HG02943 (cell line): ENCODE results near the gene POLE.
"Not testable (repeated sequence)": the region's sequence is repeated elsewhere in the genome, so short reads cannot be mapped to it uniquely, and the experiment has no call there.

Source experiments
- ATAC-seq: cut with Tn5 transposase; IDR thresholded peaks from one replicate; pipeline ENCODE4 v1.9.1; 2021; ENCODE audit warnings: mild to moderate bottlenecking, low read depth, moderate library complexity; ENCODE audit not compliant: unreplicated experiment

Gene POLE

GRCh38 chr12:132719141-132719953, 32.2 kb upstream of the POLE start:
- no peak for ATAC-seq

- ATAC-seq: no peak
These were observed 31.5 kb upstream of the POLE start for GRCh38 chr12:132718644-132719043.

GRCh38 chr12:132717531-132718387, 30.6 kb upstream of the POLE start:
- ATAC-seq: no peak

GRCh38 chr12:132717011-132717410, 29.9 kb upstream of the POLE start:
- no peak for ATAC-seq

- ATAC-seq: no peak
These were observed 29.2 kb upstream of the POLE start for GRCh38 chr12:132716356-132716755.

GRCh38 chr12:132715874-132716273, 28.7 kb upstream of the POLE start:
- no peak for ATAC-seq

- ATAC-seq: no peak
These were observed 26.0 kb upstream of the POLE start for GRCh38 chr12:132713123-132713522.

- ATAC-seq: peak; percentile 14
These were observed 24.1 kb upstream of the POLE start for GRCh38 chr12:132711080-132711843.

- peak; percentile 79 for ATAC-seq
These were observed 23.4 kb upstream of the POLE start, which contains the start of gene PGAM5 for GRCh38 chr12:132710405-132711079. PGAM5 (plus strand) TSS chr12:132710842; CDS start chr12:132710877, 35 bp downstream.

GRCh38 chr12:132710043-132710404, 22.9 kb upstream of the POLE start:
- peak; percentile 39 for ATAC-seq

- no peak for ATAC-seq
These were observed 21.0 kb upstream of the POLE start for GRCh38 chr12:132708150-132708549.

- ATAC-seq: no peak
These were observed 20.1 kb upstream of the POLE start for GRCh38 chr12:132707241-132707640.

- ATAC-seq: no peak
These were observed 16.5 kb upstream of the POLE start for GRCh38 chr12:132703641-132704040.

GRCh38 chr12:132702640-132703039, 15.5 kb upstream of the POLE start:
- no peak for ATAC-seq

- ATAC-seq: no peak
These were observed 13.2 kb upstream of the POLE start for GRCh38 chr12:132700212-132700822.

GRCh38 chr12:132698341-132698740, 11.2 kb upstream of the POLE start:
- no peak for ATAC-seq

- no peak for ATAC-seq
These were observed 8.3 kb upstream of the POLE start for GRCh38 chr12:132695431-132695830.

GRCh38 chr12:132694888-132695287, 7.7 kb upstream of the POLE start:
- ATAC-seq: not testable (repeated sequence)

GRCh38 chr12:132692030-132692429, 4.9 kb upstream of the POLE start:
- ATAC-seq: not testable (repeated sequence)

GRCh38 chr12:132690112-132690511, 3.0 kb upstream of the POLE start:
- ATAC-seq: no peak
